CD4-positive, alpha-beta T cell (primary cell): ENCODE results near the gene GABRA5. TPM values are rescaled to one million over a fixed set of nuclear protein-coding genes. Genes with fewer than 3 reads are reported as not detected.

ENCODE experiments used
- ATAC-seq: fragments of 200-7000 bp; cut with Tn5 transposase; one replicate; pipeline ENCODE4 v1.10.0; 2022; ENCODE audit warnings: mild to moderate bottlenecking; ENCODE audit not compliant: poor library complexity
- CTCF ChIA-PET: fragments of 350-600 bp; sonication (Branson Sonifier 250); formaldehyde crosslinking; loops from one replicate; lab custom pipeline; 2021; ENCODE audit warnings: antibody characterized with exemption, inconsistent platforms; lab: Charles Lee
- POLR2A ChIA-PET: fragments of 350-600 bp; sonication (Branson Sonifier 250); formaldehyde crosslinking; loops from one replicate; lab custom pipeline; 2021; ENCODE audit warnings: antibody characterized with exemption, inconsistent platforms; lab: Charles Lee
- DNase-seq, 14 experiments: peaks; one replicate each; pipeline ENCODE4 v3.0.0-alpha.2; 2013 to 2020; ENCODE audit warnings: mixed read lengths in 2 of 14
- H3K27ac ChIP-seq, 2 donors: one replicate each; pipeline versions ENCODE4 v1.5.1 to v1.7.0; 2013; ENCODE audit warnings: low read length in 2 of 2, low read depth in 1 of 2, mild to moderate bottlenecking in 1 of 2
- H3K27me3 ChIP-seq, 2 experiments: 1 replicate in 1 of 2; 2 replicates in 1 of 2; pipeline versions ENCODE4 v1.6.1 to v1.7.0; 2013; ENCODE audit warnings: low read length in 2 of 2, control low read depth in 1 of 2, mild to moderate bottlenecking in 1 of 2, moderate library complexity in 1 of 2; ENCODE audit not compliant: insufficient read depth in 2 of 2, control insufficient read depth in 1 of 2
- H3K36me3 ChIP-seq: one replicate; pipeline ENCODE4 v1.6.1; 2013; ENCODE audit warnings: low read length, control low read depth; ENCODE audit not compliant: insufficient read depth
- H3K4me1 ChIP-seq: one replicate; pipeline ENCODE4 v1.6.1; 2013; ENCODE audit warnings: low read length, control low read depth; ENCODE audit not compliant: insufficient read depth
- H3K4me3 ChIP-seq: one replicate; pipeline ENCODE4 v1.5.1; 2013; ENCODE audit warnings: mild to moderate bottlenecking, low read length, moderate library complexity
- H3K9me3 ChIP-seq, 2 experiments: 1 replicate in 1 of 2; 2 replicates in 1 of 2; pipeline versions ENCODE4 v1.6.1 to v1.7.0; 2013; ENCODE audit warnings: low read length in 2 of 2, mild to moderate bottlenecking in 2 of 2, control low read depth in 1 of 2, moderate library complexity in 1 of 2; ENCODE audit not compliant: control insufficient read depth in 1 of 2, insufficient read depth in 1 of 2
- H3K27ac Mint-ChIP-seq: one replicate; pipeline ENCODE4 v1.8.0; 2020; ENCODE audit warnings: mixed read lengths
- H3K27me3 Mint-ChIP-seq: one replicate; pipeline ENCODE4 v1.8.0; 2021; ENCODE audit warnings: mixed read lengths
- H3K36me3 Mint-ChIP-seq: one replicate; pipeline ENCODE4 v1.8.0; 2021; ENCODE audit warnings: low read depth, mixed read lengths
- H3K4me1 Mint-ChIP-seq: one replicate; pipeline ENCODE4 v1.8.0; 2021; ENCODE audit warnings: low read depth, mixed read lengths
- H3K4me3 Mint-ChIP-seq: one replicate; pipeline ENCODE4 v1.8.0; 2020; ENCODE audit warnings: mild to moderate bottlenecking, mixed read lengths
- H3K9me3 Mint-ChIP-seq: one replicate; pipeline ENCODE4 v1.8.0; 2020; ENCODE audit warnings: mixed read lengths
- CTCF ChIP-seq: fragments of 200-600 bp; IDR thresholded peaks from one replicate; pipeline ENCODE4 v1.8.0; 2022; ENCODE audit warnings: antibody characterized with exemption, mild to moderate bottlenecking
- intact Hi-C, 2 experiments: fragments of 100-400 bp; cut with DNase I in 1 of 2; cut with micrococcal nuclease in 1 of 2; formaldehyde crosslinking; loops; one replicate each; pipeline versions ENCODE4 v1.15.1 to v1.9.0; 2023 to 2025; cut with DNase I, micrococcal nuclease
- total RNA-seq, 174 experiments: library from RNA in 2 of 174; stranded (reverse) in 2 of 174; gene quantifications; one replicate each; pipeline ENCODE4 v1.2.3 and lab custom pipeline; 2021 to 2026

Gene GABRA5
- total RNA-seq, 2 experiments from 2014 or later = not detected

GRCh38 chr15:26869628-26870027, 2.8 kb downstream of the GABRA5 start:
- H3K9me3 Mint-ChIP-seq = no peaks in the 10 kb centered on the region
- no peak for DNase-seq
- no peak for ATAC-seq
- ChIA-PET POLR2A (no interaction called here), CTCF (no interaction called here)
- Histone ChIP-seq H3K27me3 (peaks cover 5 to 19% of the 10 kb centered on the region in 2 experiments), H3K9me3 (peaks cover 0 to 5% of the 10 kb centered on the region in 2 experiments), H3K4me1 (no peaks in the 10 kb centered on the region), H3K27ac (no peak overlapping the region), H3K4me3 (no peak overlapping the region), H3K36me3 (no peaks in the 10 kb centered on the region)
- no peak overlapping the region for H3K4me3 Mint-ChIP-seq
- no peaks in the 10 kb centered on the region for H3K4me1 Mint-ChIP-seq
- H3K27me3 Mint-ChIP-seq = peaks cover 44% of the 10 kb centered on the region
- intact Hi-C loops = no loop called here
- H3K36me3 Mint-ChIP-seq = no peaks in the 10 kb centered on the region
- no peak overlapping the region for H3K27ac Mint-ChIP-seq
- no peak for TF ChIP-seq CTCF

DNA sequence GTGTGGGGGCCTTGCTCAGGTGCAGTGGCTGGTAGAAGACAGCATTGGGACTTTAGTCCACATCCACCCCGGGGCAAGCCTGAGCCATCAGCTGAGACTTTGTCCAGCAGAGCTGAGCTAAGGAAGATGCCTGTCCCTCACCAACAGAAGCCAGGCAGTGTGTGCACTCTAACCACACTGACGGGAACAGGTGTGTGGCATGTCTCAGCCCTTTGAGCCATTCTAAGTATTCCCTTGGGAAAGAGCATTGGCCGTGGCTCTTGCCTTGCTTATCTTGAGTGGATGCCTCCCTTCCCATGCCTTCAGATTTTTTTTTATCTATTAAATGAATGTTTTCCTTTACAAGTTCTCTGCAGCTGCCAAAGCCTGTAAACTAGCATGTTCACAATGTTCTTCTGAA, 3.5 kb downstream of the GABRA5 start:
- no peak for TF ChIP-seq CTCF
- intact Hi-C loops = no loop called here
- DNase-seq (no peak), ATAC-seq (no peak)
- Histone ChIP-seq H3K4me3 (no peak overlapping the region), H3K27me3 (peaks cover 5 to 19% of the 10 kb centered on the region in 2 experiments), H3K36me3 (no peaks in the 10 kb centered on the region), H3K9me3 (peaks cover 0 to 5% of the 10 kb centered on the region in 2 experiments), H3K27ac (no peak overlapping the region), H3K4me1 (no peaks in the 10 kb centered on the region)
- Mint-ChIP-seq H3K9me3 (no peaks in the 10 kb centered on the region), H3K27me3 (peaks cover 37% of the 10 kb centered on the region), H3K36me3 (no peaks in the 10 kb centered on the region), H3K27ac (no peak overlapping the region), H3K4me1 (no peaks in the 10 kb centered on the region), H3K4me3 (no peak overlapping the region)
- CTCF ChIA-PET = no interaction called here
- POLR2A ChIA-PET = no interaction called here

DNA sequence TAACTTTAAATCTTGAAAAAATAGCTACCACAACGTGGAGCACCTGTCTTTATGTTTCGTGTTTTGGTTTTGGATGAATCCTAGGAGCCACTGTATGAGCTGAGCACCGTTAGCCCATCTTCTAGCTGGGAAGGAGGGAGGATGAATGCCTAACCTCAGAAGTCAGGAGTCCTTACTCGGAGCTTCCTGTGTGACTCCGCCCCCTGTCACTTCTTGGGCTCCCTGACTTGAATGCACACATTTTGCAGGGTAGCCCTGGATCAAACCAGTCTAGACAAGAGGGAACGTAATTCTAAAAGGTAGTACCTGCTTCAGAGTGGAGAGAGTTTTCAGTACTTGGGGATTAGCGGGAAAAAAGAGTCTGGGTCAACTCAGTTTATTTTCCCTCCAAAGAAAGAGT, 5.3 kb downstream of the GABRA5 start:
- ATAC-seq (no peak), DNase-seq (no peak)
- ChIA-PET POLR2A (no interaction called here), CTCF (no interaction called here)
- Histone ChIP-seq H3K4me3 (no peak overlapping the region), H3K4me1 (no peaks in the 10 kb centered on the region), H3K9me3 (no peaks in the 10 kb centered on the region), H3K36me3 (no peaks in the 10 kb centered on the region), H3K27me3 (peaks cover 0 to 15% of the 10 kb centered on the region in 2 experiments), H3K27ac (no peak overlapping the region)
- no peak overlapping the region for H3K27ac Mint-ChIP-seq
- H3K9me3 Mint-ChIP-seq = no peaks in the 10 kb centered on the region
- no peak for TF ChIP-seq CTCF
- H3K27me3 Mint-ChIP-seq = peaks cover 24% of the 10 kb centered on the region
- intact Hi-C loops = no loop called here
- no peak overlapping the region for H3K4me3 Mint-ChIP-seq
- H3K4me1 Mint-ChIP-seq = no peaks in the 10 kb centered on the region
- H3K36me3 Mint-ChIP-seq = no peaks in the 10 kb centered on the region
